Body of pancreas (tissue), 4 donors: ENCODE data around the gene CDC42EP4.

Experiments used
- CTCF ChIP-seq, 7 experiments: fragments of 450-650 bp in 4 of 7; fragments of 200-600 bp in 3 of 7; sonication (generic) in 3 of 7; IDR thresholded peaks; one replicate each; pipeline ENCODE4 v1.5.1; 2016 to 2019; ENCODE audit warnings: antibody characterized with exemption in 7 of 7
- POLR2A ChIP-seq, 3 donors: fragments of 450-650 bp; IDR thresholded peaks; one replicate each; pipeline ENCODE4 v1.6.1; 2016; ENCODE audit warnings: antibody characterized with exemption in 3 of 3, mild to moderate bottlenecking in 2 of 3

- TF ChIP-seq CTCF (IDR thresholded peaks at IDR 0.05) (no peak), POLR2A (IDR thresholded peaks at IDR 0.05) (no peak)
Observed at GRCh38 chr17:73286863-73287296, 24.9 kb downstream of the CDC42EP4 start.
